ENCODE results near the gene CCDC186. TPM values are rescaled to one million over a fixed set of nuclear protein-coding genes. Genes with fewer than 3 reads are reported as not detected.
A peak's percentile ranks its signal among the peaks of the same experiment; 100 is the strongest.

Gene CCDC186
- total and polyA plus RNA-seq, 3 experiments from 2014 or later, result 11.3 to 24.9 (median 14.0) TPM

GRCh38 chr10:114087255-114087654 is 86.7 kb downstream of the CCDC186 start:
- CTCF ChIA-PET, result interaction anchor here (1.0 kb wide), 1 partner anchor 9 kb away, joined by 3 read pairs; no protein-coding TSS in a partner anchor
- H3K4me3 ChIP-seq (ENCODE audit: low read length), result no peak overlapping the region
- H3K36me3 Mint-ChIP-seq, result no peaks in the 10 kb centered on the region

GRCh38 chr10:114084215-114084614 is 89.8 kb downstream of the CCDC186 start:
- H3K36me3 ChIP-seq (ENCODE audit: insufficient read depth, low read length), result no peaks in the 10 kb centered on the region
- H3K4me1 Mint-ChIP-seq, result no peaks in the 10 kb centered on the region
- no peaks in the 10 kb centered on the region for H3K9me3 Mint-ChIP-seq
- ChIA-PET CTCF (no interaction called here), POLR2A (no interaction called here)
- DNase-seq, result no peak
- no peak overlapping the region for H3K27ac Mint-ChIP-seq
- no peaks in the 10 kb centered on the region for H3K27me3 ChIP-seq (ENCODE audit: insufficient read depth, low read length, poor library complexity, severe bottlenecking)
- no peaks in the 10 kb centered on the region for H3K36me3 Mint-ChIP-seq
- no peak overlapping the region for H3K27ac ChIP-seq (ENCODE audit: low read depth, low read length)
- no peaks in the 10 kb centered on the region for H3K4me1 ChIP-seq (ENCODE audit: insufficient read depth, low read length)
- H3K9me3 ChIP-seq (ENCODE audit: low read length), result no peaks in the 10 kb centered on the region
- no peak overlapping the region for H3K4me3 ChIP-seq (ENCODE audit: low read length)
- peaks cover 0 to 2% of the 10 kb centered on the region in 2 donors for H3K27me3 Mint-ChIP-seq
- no peak overlapping the region for H3K4me3 Mint-ChIP-seq

More at GRCh38 chr10:114087255-114087654, 86.7 kb downstream of the CCDC186 start:
- Mint-ChIP-seq H3K27ac (no peak overlapping the region), H3K27me3 (no peaks in the 10 kb centered on the region), H3K4me3 (no peak overlapping the region), H3K4me1 (no peaks in the 10 kb centered on the region), H3K9me3 (no peaks in the 10 kb centered on the region)
- POLR2A ChIA-PET, result no interaction called here
- DNase-seq, result no peak
- no peak overlapping the region for H3K27ac ChIP-seq (ENCODE audit: low read depth, low read length)
- H3K36me3 ChIP-seq (ENCODE audit: insufficient read depth, low read length), result no peaks in the 10 kb centered on the region
- H3K9me3 ChIP-seq (ENCODE audit: low read length), result no peaks in the 10 kb centered on the region
- no peaks in the 10 kb centered on the region for H3K27me3 ChIP-seq (ENCODE audit: insufficient read depth, low read length, poor library complexity, severe bottlenecking)
- no peaks in the 10 kb centered on the region for H3K4me1 ChIP-seq (ENCODE audit: insufficient read depth, low read length)

- H3K36me3 Mint-ChIP-seq, result peaks cover 0 to 1% (median 0%) of the 10 kb centered on the region in 3 donors
- no peaks in the 10 kb centered on the region for H3K4me1 Mint-ChIP-seq
- no peak overlapping the region for H3K27ac ChIP-seq (ENCODE audit: low read depth, low read length)
- no peaks in the 10 kb centered on the region for H3K9me3 Mint-ChIP-seq
- H3K4me1 ChIP-seq (ENCODE audit: insufficient read depth, low read length), result no peaks in the 10 kb centered on the region
- DNase-seq, result peak in 1 of 5 donors; percentile 13
- no peak overlapping the region for H3K27ac Mint-ChIP-seq
- peaks cover 0 to 2% of the 10 kb centered on the region in 2 donors for H3K27me3 Mint-ChIP-seq
- H3K9me3 ChIP-seq (ENCODE audit: low read length), result no peaks in the 10 kb centered on the region
- POLR2A ChIA-PET, result no interaction called here
- H3K4me3 Mint-ChIP-seq, result no peak overlapping the region
- no peaks in the 10 kb centered on the region for H3K27me3 ChIP-seq (ENCODE audit: insufficient read depth, low read length, poor library complexity, severe bottlenecking)
- H3K36me3 ChIP-seq (ENCODE audit: insufficient read depth, low read length), result no peaks in the 10 kb centered on the region
- CTCF ChIA-PET, result no interaction called here
- H3K4me3 ChIP-seq (ENCODE audit: low read length), result no peak overlapping the region
These were observed 91.0 kb downstream of the CCDC186 start for GRCh38 chr10:114083040-114083439.

- H3K9me3 Mint-ChIP-seq, result no peaks in the 10 kb centered on the region
- Histone ChIP-seq H3K36me3 (ENCODE audit: insufficient read depth, low read length) (no peaks in the 10 kb centered on the region), H3K27me3 (ENCODE audit: insufficient read depth, low read length, poor library complexity, severe bottlenecking) (no peaks in the 10 kb centered on the region), H3K4me3 (ENCODE audit: low read length) (no peak overlapping the region), H3K4me1 (ENCODE audit: insufficient read depth, low read length) (no peaks in the 10 kb centered on the region), H3K27ac (ENCODE audit: low read depth, low read length) (no peak overlapping the region), H3K9me3 (ENCODE audit: low read length) (no peaks in the 10 kb centered on the region)
- H3K27me3 Mint-ChIP-seq, result peaks cover 0 to 5% of the 10 kb centered on the region in 2 donors
- no peak overlapping the region for H3K4me3 Mint-ChIP-seq
- peaks cover 0 to 1% (median 0%) of the 10 kb centered on the region in 3 donors for H3K36me3 Mint-ChIP-seq
- H3K27ac Mint-ChIP-seq, result no peak overlapping the region
- no peaks in the 10 kb centered on the region for H3K4me1 Mint-ChIP-seq
- ChIA-PET POLR2A (no interaction called here), CTCF (interaction anchor here (0.9 kb wide), 1 partner anchor 13 kb away, joined by 4 read pairs; no protein-coding TSS in a partner anchor)
- no peak for DNase-seq
These were observed 92.0 kb downstream of the CCDC186 start for GRCh38 chr10:114081911-114082583.

- Histone ChIP-seq H3K27ac (ENCODE audit: low read depth, low read length) (no peak overlapping the region), H3K9me3 (ENCODE audit: low read length) (no peaks in the 10 kb centered on the region), H3K4me1 (ENCODE audit: insufficient read depth, low read length) (no peaks in the 10 kb centered on the region), H3K27me3 (ENCODE audit: insufficient read depth, low read length, poor library complexity, severe bottlenecking) (no peaks in the 10 kb centered on the region), H3K36me3 (ENCODE audit: insufficient read depth, low read length) (no peaks in the 10 kb centered on the region), H3K4me3 (ENCODE audit: low read length) (no peak overlapping the region)
- no peak overlapping the region for H3K4me3 Mint-ChIP-seq
- H3K27me3 Mint-ChIP-seq, result peaks cover 0 to 5% of the 10 kb centered on the region in 2 donors
- H3K36me3 Mint-ChIP-seq, result peaks cover 0 to 1% (median 0%) of the 10 kb centered on the region in 3 donors
- DNase-seq, result no peak
- peak overlapping the region in 1 of 8 donors; percentile 89 for H3K27ac Mint-ChIP-seq
- CTCF ChIA-PET, result no interaction called here
- peaks cover 0 to 2% (median 0%) of the 10 kb centered on the region in 3 donors for H3K4me1 Mint-ChIP-seq
- no peaks in the 10 kb centered on the region for H3K9me3 Mint-ChIP-seq
- POLR2A ChIA-PET, result no interaction called here
These were observed 94.6 kb downstream of the CCDC186 start for GRCh38 chr10:114079421-114079820.

GRCh38 chr10:114078346-114078745 is 95.7 kb downstream of the CCDC186 start:
- Histone ChIP-seq H3K27me3 (ENCODE audit: insufficient read depth, low read length, poor library complexity, severe bottlenecking) (no peaks in the 10 kb centered on the region), H3K4me3 (ENCODE audit: low read length) (no peak overlapping the region), H3K36me3 (ENCODE audit: insufficient read depth, low read length) (no peaks in the 10 kb centered on the region), H3K4me1 (ENCODE audit: insufficient read depth, low read length) (peaks cover 7% of the 10 kb centered on the region), H3K9me3 (ENCODE audit: low read length) (no peaks in the 10 kb centered on the region), H3K27ac (ENCODE audit: low read depth, low read length) (no peak overlapping the region)
- no peak for DNase-seq
- Mint-ChIP-seq H3K36me3 (peaks cover 0 to 1% (median 0%) of the 10 kb centered on the region in 3 donors), H3K27ac (no peak overlapping the region), H3K4me1 (peaks cover 8 to 10% (median 8%) of the 10 kb centered on the region in 3 donors), H3K4me3 (no peak overlapping the region), H3K9me3 (no peaks in the 10 kb centered on the region), H3K27me3 (peaks cover 0 to 5% of the 10 kb centered on the region in 2 donors)
- ChIA-PET POLR2A (no interaction called here), CTCF (no interaction called here)

- H3K4me1 Mint-ChIP-seq, result peaks cover 9 to 12% (median 11%) of the 10 kb centered on the region in 3 donors
- peaks cover 0 to 1% (median 0%) of the 10 kb centered on the region in 3 donors for H3K36me3 Mint-ChIP-seq
- no peak overlapping the region for H3K27ac Mint-ChIP-seq
- peaks cover 0 to 5% of the 10 kb centered on the region in 2 donors for H3K27me3 Mint-ChIP-seq
- Histone ChIP-seq H3K27me3 (ENCODE audit: insufficient read depth, low read length, poor library complexity, severe bottlenecking) (no peaks in the 10 kb centered on the region), H3K9me3 (ENCODE audit: low read length) (no peaks in the 10 kb centered on the region), H3K4me1 (ENCODE audit: insufficient read depth, low read length) (peaks cover 8% of the 10 kb centered on the region), H3K27ac (ENCODE audit: low read depth, low read length) (no peak overlapping the region), H3K4me3 (ENCODE audit: low read length) (no peak overlapping the region), H3K36me3 (ENCODE audit: insufficient read depth, low read length) (no peaks in the 10 kb centered on the region)
- CTCF ChIA-PET, result no interaction called here
- POLR2A ChIA-PET, result no interaction called here
- DNase-seq, result no peak
- H3K9me3 Mint-ChIP-seq, result no peaks in the 10 kb centered on the region
- no peak overlapping the region for H3K4me3 Mint-ChIP-seq
These were observed 96.2 kb downstream of the CCDC186 start for GRCh38 chr10:114077815-114078219.

GRCh38 chr10:114077347-114077746 is 96.7 kb downstream of the CCDC186 start:
- H3K36me3 ChIP-seq (ENCODE audit: insufficient read depth, low read length), result no peaks in the 10 kb centered on the region
- peaks cover 8% of the 10 kb centered on the region for H3K4me1 ChIP-seq (ENCODE audit: insufficient read depth, low read length)
- peaks cover 0 to 1% (median 0%) of the 10 kb centered on the region in 3 donors for H3K36me3 Mint-ChIP-seq
- no peak overlapping the region for H3K27ac ChIP-seq (ENCODE audit: low read depth, low read length)
- no peak overlapping the region for H3K27ac Mint-ChIP-seq
- H3K9me3 ChIP-seq (ENCODE audit: low read length), result no peaks in the 10 kb centered on the region
- H3K4me3 ChIP-seq (ENCODE audit: low read length), result no peak overlapping the region
- ChIA-PET POLR2A (no interaction called here), CTCF (no interaction called here)
- peaks cover 0 to 5% of the 10 kb centered on the region in 2 donors for H3K27me3 Mint-ChIP-seq
- no peaks in the 10 kb centered on the region for H3K27me3 ChIP-seq (ENCODE audit: insufficient read depth, low read length, poor library complexity, severe bottlenecking)
- DNase-seq, result no peak
- H3K4me1 Mint-ChIP-seq, result peaks cover 11 to 15% (median 13%) of the 10 kb centered on the region in 3 donors
- no peak overlapping the region for H3K4me3 Mint-ChIP-seq
- H3K9me3 Mint-ChIP-seq, result no peaks in the 10 kb centered on the region

All from CD8-positive, alpha-beta memory T cell (primary cell).